ENCODE measurements around the gene NRTN. TPM values are rescaled to one million over a fixed set of nuclear protein-coding genes. Genes with fewer than 3 reads are reported as not detected.

The NRTN gene
- total and polyA plus RNA-seq, 2 experiments from 2014 or later = not detected

DNA sequence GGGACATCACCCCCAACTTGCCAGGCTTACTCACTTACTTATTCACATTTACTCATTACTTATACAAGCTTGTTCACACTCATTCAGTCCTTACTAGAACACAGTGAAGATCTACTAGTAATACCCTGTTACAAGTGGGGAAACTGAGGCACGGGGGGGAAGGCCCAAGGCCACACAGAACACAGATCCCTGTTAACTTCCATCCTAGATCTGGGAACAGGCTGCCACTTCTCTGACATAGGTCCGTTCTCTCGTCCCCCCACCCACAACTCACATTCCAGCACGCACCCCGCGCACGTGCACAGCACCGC, 1.5 kb upstream of the NRTN start:
- H2AFZ ChIP-seq = peak overlapping the region; percentile 80
- no peaks in the 10 kb centered on the region for H3K4me1 ChIP-seq (ENCODE audit: insufficient read depth)
- H3K4me2 ChIP-seq (ENCODE audit: unreplicated experiment) = peak overlapping the region; percentile 85
- 0 out of 2 replicates have a peak overlapping the region, but pooled peaks have one; percentile 36 for H3K9ac ChIP-seq
- H3K27ac ChIP-seq = no peak overlapping the region
- in situ Hi-C loops (cut with MboI) = loop anchor here (5.0 kb wide), 1 partner anchor 89 kb away; no protein-coding TSS in a partner anchor
- H3K9me3 ChIP-seq (ENCODE audit: low read depth) = no peaks in the 10 kb centered on the region
- WGBS, 2 experiments (ENCODE audit: low coverage in 1 of 2, low lambda C conversion rate in 2 of 2, missing lambda C conversion rate in 2 of 2) = 1 to 3% methylated on average over 8 of the region's 8 CpGs
- peak overlapping the region; percentile 66 for H3K4me3 ChIP-seq
- H3K27me3 ChIP-seq (replicated peaks; ENCODE audit: insufficient read depth) = peaks cover 15% of the 10 kb centered on the region
- no peaks in the 10 kb centered on the region for H3K9me2 ChIP-seq (ENCODE audit: insufficient read depth)
- DNase-seq = no peak
- no peaks in the 10 kb centered on the region for H4K20me1 ChIP-seq (ENCODE audit: insufficient read depth)
- no peaks in the 10 kb centered on the region for H3K79me2 ChIP-seq (ENCODE audit: insufficient read depth)
- H3F3A ChIP-seq (ENCODE audit: insufficient read depth) = no peaks in the 10 kb centered on the region
- TF ChIP-seq EZH2phosphoT487 (IDR thresholded peaks at IDR 0.05; ENCODE audit: insufficient read depth, low read depth) (no peak), EZH2 (IDR thresholded peaks at IDR 0.05; ENCODE audit: insufficient read depth, poor library complexity, severe bottlenecking) (no peak)
- no peaks in the 10 kb centered on the region for H3K36me3 ChIP-seq (ENCODE audit: low read depth)

- H3K4me1 ChIP-seq (ENCODE audit: insufficient read depth) = no peaks in the 10 kb centered on the region
- DNase-seq = peak; percentile 89
- H3K4me3 ChIP-seq = peak overlapping the region; percentile 66
- 0 out of 2 replicates have a peak overlapping the region, but pooled peaks have one; percentile 36 for H3K9ac ChIP-seq
- H4K20me1 ChIP-seq (ENCODE audit: insufficient read depth) = no peaks in the 10 kb centered on the region
- WGBS, 2 experiments (ENCODE audit: low coverage in 1 of 2, low lambda C conversion rate in 2 of 2, missing lambda C conversion rate in 2 of 2) = 6 to 9% methylated on average over 41 to 45 of the region's 54 CpGs
- H3K36me3 ChIP-seq (ENCODE audit: low read depth) = no peaks in the 10 kb centered on the region
- in situ Hi-C loops (cut with MboI) = loop anchor here (5.0 kb wide), 1 partner anchor 88 kb away; no protein-coding TSS in a partner anchor
- no peaks in the 10 kb centered on the region for H3K9me2 ChIP-seq (ENCODE audit: insufficient read depth)
- no peak overlapping the region for H3K27ac ChIP-seq
- H3K4me2 ChIP-seq (ENCODE audit: unreplicated experiment) = peak overlapping the region; percentile 85
- H3K9me3 ChIP-seq (ENCODE audit: low read depth) = no peaks in the 10 kb centered on the region
- H3K27me3 ChIP-seq (replicated peaks; ENCODE audit: insufficient read depth) = peaks cover 15% of the 10 kb centered on the region
- H2AFZ ChIP-seq = peak overlapping the region; percentile 80
- TF ChIP-seq EZH2 (IDR thresholded peaks at IDR 0.05; ENCODE audit: insufficient read depth, poor library complexity, severe bottlenecking) = no peak
- no peaks in the 10 kb centered on the region for H3F3A ChIP-seq (ENCODE audit: insufficient read depth)
- no peaks in the 10 kb centered on the region for H3K79me2 ChIP-seq (ENCODE audit: insufficient read depth)
These were observed 933 bp upstream of the NRTN start for GRCh38 chr19:5803752-5804515.

DNA sequence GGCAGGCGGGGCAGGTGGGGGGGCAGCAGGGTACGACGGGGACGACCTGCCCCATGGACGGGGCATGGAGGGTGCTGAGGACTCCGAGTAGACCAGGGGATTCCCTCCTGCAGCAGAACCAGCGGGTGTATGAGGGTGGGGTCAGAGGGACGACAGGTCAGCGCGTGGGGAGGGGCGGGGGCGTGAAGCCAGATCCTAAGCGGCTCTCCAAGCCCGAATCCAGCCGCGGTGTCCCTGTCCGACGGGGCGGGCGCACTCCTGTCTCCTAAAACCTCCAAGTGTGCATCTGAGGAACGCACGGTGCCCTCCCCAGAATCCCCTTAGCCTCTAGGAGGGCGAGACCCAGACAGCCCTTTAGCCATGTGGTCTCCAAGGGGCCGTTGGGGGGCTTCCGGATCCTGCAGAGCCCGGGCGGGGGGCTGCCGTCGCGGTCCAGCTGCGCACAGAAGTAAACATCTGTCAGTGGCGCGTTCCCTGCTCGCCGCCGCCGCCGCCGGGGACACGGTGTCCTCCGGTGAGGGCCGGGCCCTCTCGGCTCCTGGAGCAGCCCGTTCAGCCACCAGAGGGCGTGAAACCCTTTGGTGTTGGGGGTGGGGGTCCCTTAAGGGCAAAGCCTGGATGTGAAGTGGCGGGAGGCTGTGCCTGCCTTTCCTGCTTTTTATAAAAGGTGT, 730 bp downstream of the NRTN start:
- H3K36me3 ChIP-seq (ENCODE audit: low read depth) = no peaks in the 10 kb centered on the region
- peaks cover 15% of the 10 kb centered on the region for H3K27me3 ChIP-seq (replicated peaks; ENCODE audit: insufficient read depth)
- no peaks in the 10 kb centered on the region for H3K9me2 ChIP-seq (ENCODE audit: insufficient read depth)
- H3K9me3 ChIP-seq (ENCODE audit: low read depth) = no peaks in the 10 kb centered on the region
- no peak overlapping the region for H3K27ac ChIP-seq
- peak; percentile 71 for DNase-seq
- no peak overlapping the region for H2AFZ ChIP-seq
- no peak overlapping the region for H3K4me3 ChIP-seq
- WGBS, 2 experiments (ENCODE audit: low coverage in 1 of 2, low lambda C conversion rate in 2 of 2, missing lambda C conversion rate in 2 of 2) = 7% methylated on average over 33 to 46 of the region's 46 CpGs
- H3K79me2 ChIP-seq (ENCODE audit: insufficient read depth) = no peaks in the 10 kb centered on the region
- H3F3A ChIP-seq (ENCODE audit: insufficient read depth) = no peaks in the 10 kb centered on the region
- TF ChIP-seq EZH2phosphoT487 (IDR thresholded peaks at IDR 0.05; ENCODE audit: insufficient read depth, low read depth) (0 out of 2 replicates have a peak, but pooled peaks have one; percentile 32), EZH2 (IDR thresholded peaks at IDR 0.05; ENCODE audit: insufficient read depth, poor library complexity, severe bottlenecking) (peak; percentile 72)
- in situ Hi-C loops (cut with MboI) = no loop called here
- H3K9ac ChIP-seq = no peak overlapping the region
- H3K4me1 ChIP-seq (ENCODE audit: insufficient read depth) = no peaks in the 10 kb centered on the region
- no peaks in the 10 kb centered on the region for H4K20me1 ChIP-seq (ENCODE audit: insufficient read depth)
- H3K4me2 ChIP-seq (ENCODE audit: unreplicated experiment) = no peak overlapping the region

- H3K79me2 ChIP-seq (ENCODE audit: insufficient read depth) = no peaks in the 10 kb centered on the region
- 33 to 34% methylated on average over 6 of the region's 6 CpGs for WGBS, 2 experiments (ENCODE audit: low coverage in 1 of 2, low lambda C conversion rate in 2 of 2, missing lambda C conversion rate in 2 of 2)
- no peaks in the 10 kb centered on the region for H3K4me1 ChIP-seq (ENCODE audit: insufficient read depth)
- H3K27ac ChIP-seq = no peak overlapping the region
- H3K27me3 ChIP-seq (replicated peaks; ENCODE audit: insufficient read depth) = peaks cover 15% of the 10 kb centered on the region
- in situ Hi-C loops (cut with MboI) = no loop called here
- no peak overlapping the region for H3K4me2 ChIP-seq (ENCODE audit: unreplicated experiment)
- DNase-seq = no peak
- no peaks in the 10 kb centered on the region for H3F3A ChIP-seq (ENCODE audit: insufficient read depth)
- H3K36me3 ChIP-seq (ENCODE audit: low read depth) = no peaks in the 10 kb centered on the region
- no peak overlapping the region for H2AFZ ChIP-seq
- no peak overlapping the region for H3K4me3 ChIP-seq
- no peaks in the 10 kb centered on the region for H4K20me1 ChIP-seq (ENCODE audit: insufficient read depth)
- H3K9me3 ChIP-seq (ENCODE audit: low read depth) = no peaks in the 10 kb centered on the region
- H3K9ac ChIP-seq = no peak overlapping the region
- H3K9me2 ChIP-seq (ENCODE audit: insufficient read depth) = no peaks in the 10 kb centered on the region
- TF ChIP-seq EZH2phosphoT487 (IDR thresholded peaks at IDR 0.05; ENCODE audit: insufficient read depth, low read depth) (no peak), EZH2 (IDR thresholded peaks at IDR 0.05; ENCODE audit: insufficient read depth, poor library complexity, severe bottlenecking) (no peak)
These were observed 1.2 kb downstream of the NRTN start for GRCh38 chr19:5806133-5806489.

All from GM23248 (cell line).